K562 (cell line): ENCODE data around the gene ALPK1.

Source experiments
- BRF2 ChIP-seq: IDR thresholded peaks from 3 replicates; pipeline ENCODE4 v1.6.1; 2011; ENCODE audit warnings: borderline replicate concordance, mild to moderate bottlenecking; ENCODE audit not compliant: insufficient read length, insufficient read depth
- GABPB1 ChIP-seq: sonication (generic); formaldehyde crosslinking; IDR thresholded peaks from 2 replicates; pipeline ENCODE4 v1.8.0; 2022; ENCODE audit warnings: mild to moderate bottlenecking, missing genetic modification reagents
- RAD21 ChIP-seq, 2 experiments: fragments of 250-450 bp in 1 of 2; fragments of 450-650 bp in 1 of 2; sonication (Bioruptor Pico) in 1 of 2; formaldehyde crosslinking in 1 of 2; IDR thresholded peaks in 1 of 2; conservative IDR thresholded peaks in 1 of 2; 2 replicates each; pipeline versions ENCODE4 v1.4.0 to v1.8.0; 2020 to 2022; ENCODE audit warnings: mild to moderate bottlenecking in 2 of 2, moderate library complexity in 1 of 2
- TARDBP ChIP-seq: fragments of 450-650 bp; IDR thresholded peaks from 2 replicates; pipeline ENCODE4 v1.6.1; 2016
- THAP7 ChIP-seq: fragments of 250-450 bp; sonication (Bioruptor Pico); IDR thresholded peaks from 2 replicates; pipeline ENCODE4 v1.5.0; 2021
- ZBTB26 ChIP-seq: fragments of 450-650 bp; formaldehyde crosslinking; IDR thresholded peaks from 2 replicates; pipeline ENCODE4 v1.4.0; 2022; ENCODE audit warnings: missing genetic modification characterization
- TF ChIP-seq, protein P1 (sequence below), 2 experiments: fragments of 450-650 bp in 1 of 2; sonication (generic) in 1 of 2; formaldehyde crosslinking in 1 of 2; IDR thresholded peaks in 1 of 2; conservative IDR thresholded peaks in 1 of 2; 2 replicates each; pipeline versions ENCODE4 v1.6.1 to v1.8.1; 2016 to 2023; ENCODE audit warnings: mild to moderate bottlenecking in 2 of 2, moderate library complexity in 2 of 2, inconsistent platforms in 1 of 2, missing genetic modification reagents in 1 of 2

DNA sequence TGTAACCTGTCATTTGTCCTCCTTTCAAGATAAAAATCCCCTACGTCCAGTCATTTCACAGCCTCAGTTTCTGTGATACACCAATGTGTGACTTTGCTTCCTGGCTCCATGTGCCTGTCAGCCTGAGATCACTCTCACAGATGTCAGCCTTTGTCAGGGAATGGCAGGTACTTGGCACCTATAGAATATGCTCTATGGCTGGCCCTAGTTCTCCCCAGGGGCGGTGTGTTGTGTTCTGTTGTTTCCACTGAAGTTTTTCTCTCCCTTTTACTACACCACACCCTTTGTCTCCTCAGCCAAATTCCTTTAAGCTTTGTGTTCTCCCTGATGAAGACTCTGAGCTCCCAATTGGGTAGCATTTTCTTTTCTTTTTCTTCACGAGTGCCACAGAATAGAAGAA lies 81.7 kb downstream of the ALPK1 start:
- TF ChIP-seq BRF2 (no peak), ZBTB26 (no peak), GABPB1 (no peak), TARDBP (no peak), THAP7 (CRISPR knock-in tag) (no peak), RAD21 (CRISPR knock-in tag; conservative IDR thresholded peaks at IDR 0.05 in 1 of 2, IDR thresholded peaks at IDR 0.05 in 1 of 2) (no peak)
- TF ChIP-seq, protein P1, sequence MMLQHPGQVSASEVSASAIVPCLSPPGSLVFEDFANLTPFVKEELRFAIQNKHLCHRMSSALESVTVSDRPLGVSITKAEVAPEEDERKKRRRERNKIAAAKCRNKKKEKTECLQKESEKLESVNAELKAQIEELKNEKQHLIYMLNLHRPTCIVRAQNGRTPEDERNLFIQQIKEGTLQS (IDR thresholded peaks at IDR 0.05) = no peak
- TF ChIP-seq, protein P1 (CRISPR knock-in tag; conservative IDR thresholded peaks at IDR 0.05) = no peak
